IPS DF 6.9 (cell line): ENCODE measurements around the gene NOL4L.

ENCODE experiments used
- DNase-seq: peaks from one replicate; pipeline ENCODE4 v3.0.0-alpha.2; 2013; ENCODE audit warnings: low read depth, low spot score
- H3K27ac ChIP-seq: one replicate; pipeline ENCODE4 v1.5.1; 2013; ENCODE audit warnings: low read length, control low read depth
- H3K27me3 ChIP-seq: 2 replicates; pipeline ENCODE4 v1.6.1; 2013; ENCODE audit warnings: mild to moderate bottlenecking, low read length; ENCODE audit not compliant: control insufficient read depth, insufficient read depth
- H3K36me3 ChIP-seq: 2 replicates; pipeline ENCODE4 v1.6.1; 2013; ENCODE audit warnings: low read length; ENCODE audit not compliant: control insufficient read depth, insufficient read depth
- H3K4me1 ChIP-seq: 2 replicates; pipeline ENCODE4 v1.6.1; 2013; ENCODE audit warnings: low read length; ENCODE audit not compliant: control insufficient read depth, insufficient read depth
- H3K4me3 ChIP-seq: 2 replicates; pipeline ENCODE4 v1.5.1; 2013; ENCODE audit warnings: mild to moderate bottlenecking, low read length
- H3K9me3 ChIP-seq: 2 replicates; pipeline ENCODE4 v1.6.1; 2013; ENCODE audit warnings: low read length, inconsistent platforms; ENCODE audit not compliant: control insufficient read depth, insufficient read depth
- WGBS: extraction: QIAGEN DNeasy Blood & Tissue Kit; methylation state at CpG from one replicate; pipeline ENCODE4 v1.1.7; 2013; ENCODE audit warnings: mixed read lengths, missing lambda C conversion rate; ENCODE audit not compliant: insufficient read length, insufficient coverage; 5-methylcytosine and 5-hydroxymethylcytosine counted together

Gene NOL4L

GRCh38 chr20:32559753-32560380 lies 25.3 kb downstream of the NOL4L start:
- H3K27me3 ChIP-seq: no peaks in the 10 kb centered on the region
- DNase-seq: no peak
- no peaks in the 10 kb centered on the region for H3K9me3 ChIP-seq
- H3K36me3 ChIP-seq: no peaks in the 10 kb centered on the region
- no peaks in the 10 kb centered on the region for H3K4me1 ChIP-seq
- H3K27ac ChIP-seq: no peak overlapping the region
- no CpG with 5 or more reads among the region's 21 CpGs for WGBS
- no peak overlapping the region for H3K4me3 ChIP-seq

- Histone ChIP-seq H3K36me3 (no peaks in the 10 kb centered on the region), H3K4me3 (no peak overlapping the region), H3K9me3 (no peaks in the 10 kb centered on the region), H3K27me3 (no peaks in the 10 kb centered on the region), H3K4me1 (no peaks in the 10 kb centered on the region), H3K27ac (no peak overlapping the region)
- DNase-seq: no peak
- WGBS: no CpG with 5 or more reads among the region's 7 CpGs
These were observed 25.9 kb downstream of the NOL4L start for GRCh38 chr20:32559205-32559752.

GRCh38 chr20:32558526-32558925 lies 26.6 kb downstream of the NOL4L start:
- Histone ChIP-seq H3K36me3 (no peaks in the 10 kb centered on the region), H3K4me1 (no peaks in the 10 kb centered on the region), H3K4me3 (no peak overlapping the region), H3K27me3 (no peaks in the 10 kb centered on the region), H3K9me3 (no peaks in the 10 kb centered on the region), H3K27ac (no peak overlapping the region)
- no CpG with 5 or more reads among the region's 13 CpGs for WGBS
- DNase-seq: no peak

- H3K4me1 ChIP-seq: no peaks in the 10 kb centered on the region
- no peak overlapping the region for H3K4me3 ChIP-seq
- no peak for DNase-seq
- no CpG with 5 or more reads among the region's 5 CpGs for WGBS
- H3K27me3 ChIP-seq: no peaks in the 10 kb centered on the region
- no peak overlapping the region for H3K27ac ChIP-seq
- no peaks in the 10 kb centered on the region for H3K9me3 ChIP-seq
- no peaks in the 10 kb centered on the region for H3K36me3 ChIP-seq
These were observed 27.8 kb downstream of the NOL4L start for GRCh38 chr20:32557319-32557718.

GRCh38 chr20:32556312-32557184 lies 28.6 kb downstream of the NOL4L start:
- no CpG with 5 or more reads among the region's 20 CpGs for WGBS
- H3K27ac ChIP-seq: no peak overlapping the region
- H3K36me3 ChIP-seq: no peaks in the 10 kb centered on the region

GRCh38 chr20:32555584-32555983 lies 29.5 kb downstream of the NOL4L start:
- Histone ChIP-seq H3K27me3 (no peaks in the 10 kb centered on the region), H3K36me3 (no peaks in the 10 kb centered on the region), H3K4me1 (no peaks in the 10 kb centered on the region), H3K27ac (no peak overlapping the region), H3K9me3 (no peaks in the 10 kb centered on the region), H3K4me3 (no peak overlapping the region)
- no peak for DNase-seq
- no CpG with 5 or more reads among the region's 8 CpGs for WGBS

More at GRCh38 chr20:32556312-32557184, 28.6 kb downstream of the NOL4L start:
- no peak for DNase-seq
- no peaks in the 10 kb centered on the region for H3K4me1 ChIP-seq
- no peak overlapping the region for H3K4me3 ChIP-seq
- H3K9me3 ChIP-seq: no peaks in the 10 kb centered on the region
- H3K27me3 ChIP-seq: no peaks in the 10 kb centered on the region

- Histone ChIP-seq H3K36me3 (no peaks in the 10 kb centered on the region), H3K4me3 (no peak overlapping the region), H3K27me3 (no peaks in the 10 kb centered on the region), H3K9me3 (no peaks in the 10 kb centered on the region), H3K4me1 (no peaks in the 10 kb centered on the region), H3K27ac (no peak overlapping the region)
- no peak for DNase-seq
- no CpG with 5 or more reads among the region's 3 CpGs for WGBS
These were observed 30.2 kb downstream of the NOL4L start for GRCh38 chr20:32554965-32555289.

- Histone ChIP-seq H3K27me3 (no peaks in the 10 kb centered on the region), H3K9me3 (no peaks in the 10 kb centered on the region), H3K36me3 (no peaks in the 10 kb centered on the region), H3K4me3 (no peak overlapping the region), H3K4me1 (no peaks in the 10 kb centered on the region), H3K27ac (no peak overlapping the region)
- 100% methylated on average over 2 of the region's 4 CpGs for WGBS
- no peak for DNase-seq
These were observed 31.5 kb downstream of the NOL4L start for GRCh38 chr20:32553618-32554017.

- H3K36me3 ChIP-seq: no peaks in the 10 kb centered on the region
- H3K27me3 ChIP-seq: no peaks in the 10 kb centered on the region
- no peak overlapping the region for H3K27ac ChIP-seq
- DNase-seq: no peak
- H3K9me3 ChIP-seq: no peaks in the 10 kb centered on the region
- H3K4me3 ChIP-seq: no peak overlapping the region
- WGBS: no CpG with 5 or more reads among the region's 2 CpGs
- H3K4me1 ChIP-seq: no peaks in the 10 kb centered on the region
These were observed 33.4 kb downstream of the NOL4L start for GRCh38 chr20:32551693-32552092.

- Histone ChIP-seq H3K9me3 (no peaks in the 10 kb centered on the region), H3K27me3 (no peaks in the 10 kb centered on the region), H3K36me3 (no peaks in the 10 kb centered on the region), H3K27ac (no peak overlapping the region), H3K4me1 (no peaks in the 10 kb centered on the region), H3K4me3 (no peak overlapping the region)
- DNase-seq: no peak
- no CpG with 5 or more reads among the region's 2 CpGs for WGBS
These were observed 35.3 kb downstream of the NOL4L start for GRCh38 chr20:32549842-32550241.
